NCI-H226 (cell line): ENCODE measurements around the gene AZGP1.
"Not testable (repeated sequence)": the region's sequence is repeated elsewhere in the genome, so short reads cannot be mapped to it uniquely, and the experiment has no call there.

Source experiments
- DNase-seq: peaks from one replicate; pipeline ENCODE4 v3.0.0-alpha.2; 2015

Gene AZGP1

GRCh38 chr7:99996755-99997544, 21.1 kb upstream of the AZGP1 start:
- DNase-seq: no peak

- no peak for DNase-seq
Measured at GRCh38 chr7:99994819-99995218, 19.0 kb upstream of the AZGP1 start.

- no peak for DNase-seq
Measured at GRCh38 chr7:99992330-99993038, 16.7 kb upstream of the AZGP1 start.

DNA sequence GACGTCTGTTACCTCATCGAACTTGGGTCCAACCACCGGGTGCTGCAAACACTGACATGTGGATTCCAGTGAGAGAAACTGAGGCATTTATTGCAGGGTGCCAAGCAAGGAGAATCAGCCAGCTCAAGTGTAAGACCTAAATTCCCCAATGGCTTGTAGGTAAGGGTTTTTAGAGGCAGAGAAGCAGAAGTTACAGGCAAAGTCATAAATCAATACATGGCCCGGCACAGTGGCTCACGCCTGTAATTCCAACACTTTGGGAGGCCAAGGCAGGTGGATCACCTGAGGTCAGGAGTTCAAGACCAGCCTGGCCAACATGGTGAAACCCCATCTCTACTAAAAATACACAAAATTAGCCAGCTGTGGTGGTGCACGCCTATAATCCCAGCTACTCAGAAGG, 15.7 kb upstream of the AZGP1 start:
- not testable (repeated sequence) for DNase-seq

DNA sequence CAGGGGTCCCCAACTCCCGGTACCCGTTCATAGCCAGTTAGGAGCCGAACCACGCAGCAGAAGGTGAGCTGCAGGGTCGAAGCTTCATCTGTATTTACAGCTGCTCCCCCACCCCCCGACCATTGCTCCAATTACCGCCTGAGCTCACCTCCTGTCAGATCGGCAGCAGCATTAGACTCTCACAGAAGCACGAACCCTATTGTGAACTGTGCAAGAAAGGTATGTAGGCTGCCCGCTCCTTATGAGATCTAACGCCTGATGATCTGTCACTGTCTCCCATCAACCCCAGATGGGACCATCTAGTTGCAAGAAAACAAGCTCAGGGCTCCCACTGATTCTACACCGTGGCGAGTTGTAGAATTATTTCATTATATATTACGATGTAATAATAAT, 14.6 kb upstream of the AZGP1 start:
- DNase-seq: no peak

GRCh38 chr7:99987846-99988245, 12.0 kb upstream of the AZGP1 start:
- DNase-seq: no peak

DNA sequence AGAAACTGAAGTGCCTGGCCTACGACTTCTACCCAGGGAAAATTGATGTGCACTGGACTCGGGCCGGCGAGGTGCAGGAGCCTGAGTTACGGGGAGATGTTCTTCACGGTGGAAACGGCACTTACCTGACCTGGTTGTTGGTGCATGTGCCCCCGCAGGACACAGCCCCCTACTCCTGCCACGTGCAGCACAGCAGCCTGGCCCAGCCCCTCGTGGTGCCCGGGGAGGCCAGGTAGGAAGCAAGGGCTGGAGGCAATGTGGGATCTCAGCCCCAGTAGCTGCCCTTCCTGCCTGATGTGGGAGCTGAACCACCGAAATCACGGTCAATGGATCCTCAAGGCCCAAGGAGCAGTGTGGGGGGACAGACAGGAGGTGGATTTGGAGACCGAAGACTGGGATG, 11.5 kb upstream of the AZGP1 start:
- not testable (repeated sequence) for DNase-seq

- DNase-seq: no peak
Measured at GRCh38 chr7:99984593-99984992, 8.8 kb upstream of the AZGP1 start.

DNA sequence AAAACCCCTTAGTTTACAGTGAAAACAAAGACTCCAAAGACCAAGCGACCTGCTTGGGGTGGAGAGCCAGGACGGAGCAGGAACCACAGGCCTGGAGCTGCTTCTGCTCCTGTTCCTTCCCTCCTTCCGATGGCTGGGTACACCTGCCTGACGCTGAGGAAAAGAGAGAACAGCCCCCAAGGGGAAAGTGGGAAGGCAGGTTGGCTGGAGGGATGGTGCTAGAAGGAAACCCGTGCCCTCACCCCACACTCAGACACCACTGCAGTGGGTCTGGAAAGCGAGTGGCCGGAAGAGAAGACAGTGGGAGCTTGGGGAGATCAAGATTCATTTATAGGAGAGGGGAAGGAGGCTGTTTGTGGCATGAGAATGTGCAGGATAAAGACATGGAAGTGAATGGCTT, 5.2 kb upstream of the AZGP1 start:
- DNase-seq: not testable (repeated sequence)

- DNase-seq: peak; percentile 41
Measured at GRCh38 chr7:99980448-99980872, 4.6 kb upstream of the AZGP1 start.

GRCh38 chr7:99979814-99980225, 4.0 kb upstream of the AZGP1 start:
- not testable (repeated sequence) for DNase-seq

DNA sequence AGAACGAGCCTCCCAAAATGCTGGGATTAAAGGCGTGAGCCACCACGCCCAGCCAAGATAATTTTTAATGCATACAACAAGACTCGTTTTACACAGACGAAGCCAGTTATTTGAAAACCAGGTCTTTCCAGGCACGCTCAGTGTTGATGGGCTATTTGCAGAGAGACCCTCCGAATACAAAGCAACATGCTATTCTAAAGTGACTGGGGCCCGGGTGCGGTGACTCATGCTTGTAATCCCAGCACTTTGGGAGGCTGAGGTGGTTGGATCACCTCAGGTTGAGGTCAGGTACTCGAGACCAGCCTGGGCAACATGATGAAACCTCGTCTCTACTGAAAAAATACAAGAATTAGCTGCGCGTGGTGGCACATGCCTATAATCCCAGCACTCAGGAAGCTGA, 795 bp upstream of the AZGP1 start:
- no peak for DNase-seq

DNA sequence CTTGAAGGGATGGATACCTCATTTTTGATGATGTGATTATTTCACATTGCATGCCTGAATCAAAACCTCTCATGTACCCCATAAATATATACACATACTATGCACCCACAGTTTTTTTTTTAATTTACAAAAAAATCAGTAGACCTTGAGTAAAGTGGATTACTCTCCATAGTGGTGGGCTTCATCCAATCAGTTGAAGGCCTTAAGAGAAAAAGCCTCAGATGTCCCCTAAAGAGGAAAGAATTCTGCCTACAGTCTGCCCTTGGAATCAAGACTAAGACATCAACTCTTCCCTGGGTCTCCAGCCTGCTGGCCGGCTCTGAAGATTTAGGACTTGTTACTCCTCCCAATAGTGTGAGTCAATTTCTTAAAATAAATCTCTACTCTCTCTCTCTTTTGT, 1.1 kb downstream of the AZGP1 start:
- no peak for DNase-seq

- DNase-seq: not testable (repeated sequence)
Measured at GRCh38 chr7:99973817-99974216, 2.0 kb downstream of the AZGP1 start.

GRCh38 chr7:99971242-99971641, 4.6 kb downstream of the AZGP1 start:
- no peak for DNase-seq

GRCh38 chr7:99969813-99970212, 6.0 kb downstream of the AZGP1 start:
- not testable (repeated sequence) for DNase-seq

DNA sequence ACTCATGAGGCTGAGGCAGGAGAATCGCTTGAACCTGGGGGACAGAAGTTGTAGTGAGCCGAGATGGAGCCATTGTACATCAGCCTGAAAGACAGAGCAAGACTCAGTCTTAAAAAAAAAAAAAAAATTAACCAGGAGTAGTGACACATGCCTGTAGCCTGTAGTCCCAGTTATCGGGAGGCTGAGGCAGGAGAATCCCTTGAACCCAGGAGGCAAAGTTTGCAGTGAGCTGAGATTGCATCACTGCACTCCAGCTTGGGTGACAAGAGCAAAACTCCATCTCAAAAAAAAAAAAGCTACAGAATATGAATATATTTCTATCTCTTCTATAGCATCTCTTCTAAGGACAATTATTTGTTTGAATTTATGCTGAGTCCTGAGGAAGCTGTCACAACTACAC, 6.5 kb downstream of the AZGP1 start:
- DNase-seq: no peak

DNA sequence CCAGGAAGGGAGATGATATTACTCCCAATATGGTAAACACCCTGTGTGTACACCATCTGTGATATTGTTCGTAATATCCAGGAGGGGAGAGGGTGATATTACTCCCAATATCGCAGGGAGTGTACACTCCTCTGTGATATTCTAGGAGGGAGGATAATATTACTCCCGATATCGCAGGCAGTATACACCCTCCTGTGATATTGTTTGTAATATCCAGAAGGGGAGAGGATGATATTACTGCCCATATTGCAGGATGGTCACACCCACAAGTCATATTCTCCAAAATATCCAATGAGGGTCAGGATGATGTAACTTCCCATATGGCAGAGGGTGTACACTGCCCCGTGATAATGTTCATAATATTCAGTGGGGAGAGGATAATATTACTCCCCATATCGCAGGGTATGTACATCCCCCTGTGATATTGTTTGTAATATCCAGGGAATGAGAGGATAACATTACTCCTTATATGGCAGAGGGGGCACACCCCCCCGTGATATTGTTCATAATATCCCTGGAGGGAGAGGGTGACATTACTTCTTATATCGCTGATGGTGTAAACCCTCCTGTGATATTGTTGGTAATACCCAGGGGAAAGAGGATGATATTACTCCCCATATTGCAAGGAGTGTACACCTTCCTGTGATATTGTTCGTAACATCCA, 17.1 kb downstream of the AZGP1 start:
- no peak for DNase-seq

DNA sequence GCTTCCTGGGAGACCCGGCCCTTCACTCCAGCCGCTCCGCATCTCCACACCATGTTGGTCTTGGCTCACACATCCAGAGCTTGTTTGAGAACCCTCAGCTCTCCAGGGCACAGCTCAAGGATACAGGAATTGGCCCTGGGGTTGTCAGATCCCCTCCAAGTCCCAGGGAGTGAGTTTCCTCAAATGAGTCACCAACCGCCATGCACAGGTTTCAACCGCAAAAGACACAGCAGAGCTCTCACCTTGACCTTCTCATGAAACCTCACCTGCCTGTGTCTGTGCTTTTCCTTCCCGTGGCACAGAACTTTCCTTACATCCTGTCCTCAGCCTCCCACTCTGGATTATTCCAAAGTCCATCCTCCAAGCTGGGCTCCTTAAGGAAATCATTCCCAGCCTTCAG, 20.6 kb downstream of the AZGP1 start:
- DNase-seq: no peak

- DNase-seq: not testable (repeated sequence)
Measured at GRCh38 chr7:99954643-99955042, 21.2 kb downstream of the AZGP1 start.

DNA sequence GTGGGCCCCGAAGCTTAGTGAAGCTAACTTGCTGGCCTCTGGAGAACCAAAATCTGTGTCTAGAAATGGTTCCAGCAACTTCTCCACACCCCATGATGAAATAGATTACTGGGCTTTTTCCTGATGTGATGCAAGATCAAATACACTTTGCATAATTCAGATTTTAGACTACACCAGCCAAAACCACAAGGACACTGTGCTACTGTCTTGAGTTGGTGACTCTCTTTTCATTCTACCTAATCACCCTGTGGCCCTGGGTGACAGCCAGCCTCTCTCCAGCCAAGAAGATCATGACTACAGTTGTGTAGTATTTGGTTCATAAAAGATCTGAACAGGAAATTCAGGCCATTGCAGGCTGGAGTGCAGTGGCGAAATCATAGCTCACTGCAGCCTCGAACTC, 22.2 kb downstream of the AZGP1 start:
- DNase-seq: no peak

GRCh38 chr7:99952649-99953048, 23.2 kb downstream of the AZGP1 start:
- DNase-seq: not testable (repeated sequence)

- DNase-seq: not testable (repeated sequence)
Measured at GRCh38 chr7:99950819-99951218, 25.0 kb downstream of the AZGP1 start.
